Epithelial cell of proximal tubule (primary cell): ENCODE results near the gene LRRC2. TPM values are rescaled to one million over a fixed set of nuclear protein-coding genes. Genes with fewer than 3 reads are reported as not detected.

Experiments used
- DNase-seq: peaks from one replicate; pipeline ENCODE4 v3.0.0-alpha.2; 2011; ENCODE audit warnings: low read depth
- H3K4me3 ChIP-seq: 2 replicates; pipeline ENCODE4 v1.5.1; 2011; ENCODE audit warnings: low read depth, mild to moderate bottlenecking, low read length
- CTCF ChIP-seq: conservative IDR thresholded peaks from 2 replicates; pipeline ENCODE4 v1.5.1; 2012; ENCODE audit warnings: low read depth, mild to moderate bottlenecking, low read length
- total RNA-seq: library from RNA; depleted of rRNA; stranded (reverse); fragments of >200 nt; gene quantifications from 2 replicates; pipeline ENCODE4 v1.2.3, GENCODE V29; 2015

LRRC2 gene
- total RNA-seq, 1 donor from 2014 or later, result not detected

GRCh38 chr3:46574243-46574646, 8.1 kb upstream of the LRRC2 start:
- no peak for TF ChIP-seq CTCF
- no peak overlapping the region for H3K4me3 ChIP-seq
- DNase-seq, result no peak

GRCh38 chr3:46573701-46574100, 7.6 kb upstream of the LRRC2 start:
- no peak for TF ChIP-seq CTCF
- H3K4me3 ChIP-seq, result no peak overlapping the region
- DNase-seq, result no peak

- H3K4me3 ChIP-seq, result no peak overlapping the region
- no peak for TF ChIP-seq CTCF
- DNase-seq, result no peak
These were observed 5.6 kb upstream of the LRRC2 start for GRCh38 chr3:46571684-46572083.

- no peak for TF ChIP-seq CTCF
- peak overlapping the region; percentile 51 for H3K4me3 ChIP-seq
- no peak for DNase-seq
These were observed 479 bp downstream of the LRRC2 start for GRCh38 chr3:46565607-46566039.

- DNase-seq, result no peak
- no peak overlapping the region for H3K4me3 ChIP-seq
- no peak for TF ChIP-seq CTCF
These were observed 1.0 kb downstream of the LRRC2 start for GRCh38 chr3:46565077-46565476.

- H3K4me3 ChIP-seq, result no peak overlapping the region
- TF ChIP-seq CTCF, result no peak
- no peak for DNase-seq
These were observed 1.7 kb downstream of the LRRC2 start for GRCh38 chr3:46564190-46565021.

- TF ChIP-seq CTCF, result no peak
- H3K4me3 ChIP-seq, result no peak overlapping the region
- DNase-seq, result no peak
These were observed 4.2 kb downstream of the LRRC2 start for GRCh38 chr3:46561951-46562350.
